ENCODE data around the gene COL8A1. TPM values are rescaled to one million over a fixed set of nuclear protein-coding genes. Genes with fewer than 3 reads are reported as not detected.

COL8A1 gene
- total and polyA plus RNA-seq, 10 of the 15 experiments (the other 5 are each of a cell fraction or from before 2014, with no cell fraction given), result 0.04 to 0.73 (median 0.10) TPM; not detected in 5

DNA sequence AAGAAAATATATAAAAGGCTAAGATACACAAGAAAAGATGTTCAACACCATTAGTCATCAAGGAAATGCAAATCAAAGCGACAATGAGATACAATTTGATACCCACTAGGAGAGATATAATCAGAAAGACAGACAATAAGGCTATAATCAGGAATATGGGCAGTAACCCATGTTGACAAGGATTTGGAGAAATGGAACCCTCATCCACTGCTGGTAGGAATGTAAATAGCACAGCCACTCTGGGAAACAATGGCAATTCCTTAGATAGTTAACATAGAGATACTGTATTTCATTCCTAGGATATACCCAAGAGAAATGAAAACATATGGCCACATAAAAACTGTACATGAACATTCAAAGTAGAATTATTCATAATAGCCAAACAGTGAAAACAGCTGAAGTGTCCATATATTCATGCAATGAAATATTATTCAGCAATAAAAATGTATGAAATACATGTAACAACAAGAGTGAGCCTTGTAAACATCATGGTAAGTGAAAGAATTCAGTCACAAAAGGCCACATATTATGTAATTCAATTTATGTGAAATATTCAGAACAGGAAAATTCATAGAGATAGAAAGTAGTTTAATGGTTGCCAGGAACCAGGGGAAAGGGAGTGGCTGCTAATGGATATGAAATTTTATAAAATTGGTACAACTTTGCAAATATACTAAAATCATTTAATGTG, 18.2 kb upstream of the COL8A1 start:
- 0% methylated on average over 1 of the region's 1 CpG for WGBS (ENCODE audit: insufficient coverage, insufficient replicate concordance, low lambda C conversion rate, missing lambda C conversion rate)
- H3K79me2 ChIP-seq (ENCODE audit: control insufficient read depth, insufficient read depth, low read length), result no peaks in the 10 kb centered on the region
- no peak overlapping the region for H3K4me2 ChIP-seq (ENCODE audit: control insufficient read depth, insufficient read depth)
- H3K9me3 ChIP-seq (replicated peaks; ENCODE audit: control insufficient read depth, insufficient read depth, low read length), result no peaks in the 10 kb centered on the region; the same call in 2 of the 3 replicates
- H4K20me1 ChIP-seq (ENCODE audit: control insufficient read depth, insufficient read depth), result no peaks in the 10 kb centered on the region
- CTCF ChIA-PET, result no interaction called here
- H3K27me3 ChIP-seq (replicated peaks in 1 of 2; ENCODE audit: control insufficient read depth in 2 of 2, insufficient read depth in 2 of 2, low read length in 1 of 2), result no peaks in the 10 kb centered on the region
- RAD21 ChIA-PET (ENCODE audit: unreplicated experiment), result no interaction called here
- H3K4me3 ChIP-seq, result no peak overlapping the region
- in situ Hi-C loops (cut with MboI), result no loop called here
- ATAC-seq (no peak), DNase-seq (ENCODE audit: low read depth, low spot score) (no peak), FAIRE-seq (no peak)
- intact Hi-C loops (cut with micrococcal nuclease; ENCODE audit: unreplicated experiment), result no loop called here
- no peak overlapping the region for H3K27ac ChIP-seq (ENCODE audit: control insufficient read depth, insufficient read depth)
- H3K4me1 ChIP-seq (ENCODE audit: control insufficient read depth, insufficient read depth, low read length), result no peaks in the 10 kb centered on the region
- TF ChIP-seq SREBF2 (IDR thresholded peaks at IDR 0.05; ENCODE audit: low read length), result no peak
- no peak for TF ChIP-seq TARDBP (IDR thresholded peaks at IDR 0.05; ENCODE audit: borderline replicate concordance)
- no peak for TF ChIP-seq GATAD2B (conservative IDR thresholded peaks at IDR 0.05; ENCODE audit: low read depth)
- TF ChIP-seq NFXL1 (IDR thresholded peaks at IDR 0.05; ENCODE audit: borderline replicate concordance), result no peak
- TF ChIP-seq, protein P1, sequence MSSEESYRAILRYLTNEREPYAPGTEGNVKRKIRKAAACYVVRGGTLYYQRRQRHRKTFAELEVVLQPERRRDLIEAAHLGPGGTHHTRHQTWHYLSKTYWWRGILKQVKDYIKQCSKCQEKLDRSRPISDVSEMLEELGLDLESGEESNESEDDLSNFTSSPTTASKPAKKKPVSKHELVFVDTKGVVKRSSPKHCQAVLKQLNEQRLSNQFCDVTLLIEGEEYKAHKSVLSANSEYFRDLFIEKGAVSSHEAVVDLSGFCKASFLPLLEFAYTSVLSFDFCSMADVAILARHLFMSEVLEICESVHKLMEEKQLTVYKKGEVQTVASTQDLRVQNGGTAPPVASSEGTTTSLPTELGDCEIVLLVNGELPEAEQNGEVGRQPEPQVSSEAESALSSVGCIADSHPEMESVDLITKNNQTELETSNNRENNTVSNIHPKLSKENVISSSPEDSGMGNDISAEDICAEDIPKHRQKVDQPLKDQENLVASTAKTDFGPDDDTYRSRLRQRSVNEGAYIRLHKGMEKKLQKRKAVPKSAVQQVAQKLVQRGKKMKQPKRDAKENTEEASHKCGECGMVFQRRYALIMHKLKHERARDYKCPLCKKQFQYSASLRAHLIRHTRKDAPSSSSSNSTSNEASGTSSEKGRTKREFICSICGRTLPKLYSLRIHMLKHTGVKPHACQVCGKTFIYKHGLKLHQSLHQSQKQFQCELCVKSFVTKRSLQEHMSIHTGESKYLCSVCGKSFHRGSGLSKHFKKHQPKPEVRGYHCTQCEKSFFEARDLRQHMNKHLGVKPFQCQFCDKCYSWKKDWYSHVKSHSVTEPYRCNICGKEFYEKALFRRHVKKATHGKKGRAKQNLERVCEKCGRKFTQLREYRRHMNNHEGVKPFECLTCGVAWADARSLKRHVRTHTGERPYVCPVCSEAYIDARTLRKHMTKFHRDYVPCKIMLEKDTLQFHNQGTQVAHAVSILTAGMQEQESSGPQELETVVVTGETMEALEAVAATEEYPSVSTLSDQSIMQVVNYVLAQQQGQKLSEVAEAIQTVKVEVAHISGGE (CRISPR knock-in tag; IDR thresholded peaks at IDR 0.05), result no peak
- no peak for TF ChIP-seq JUNB (IDR thresholded peaks at IDR 0.05)
- TF ChIP-seq, protein P2, sequence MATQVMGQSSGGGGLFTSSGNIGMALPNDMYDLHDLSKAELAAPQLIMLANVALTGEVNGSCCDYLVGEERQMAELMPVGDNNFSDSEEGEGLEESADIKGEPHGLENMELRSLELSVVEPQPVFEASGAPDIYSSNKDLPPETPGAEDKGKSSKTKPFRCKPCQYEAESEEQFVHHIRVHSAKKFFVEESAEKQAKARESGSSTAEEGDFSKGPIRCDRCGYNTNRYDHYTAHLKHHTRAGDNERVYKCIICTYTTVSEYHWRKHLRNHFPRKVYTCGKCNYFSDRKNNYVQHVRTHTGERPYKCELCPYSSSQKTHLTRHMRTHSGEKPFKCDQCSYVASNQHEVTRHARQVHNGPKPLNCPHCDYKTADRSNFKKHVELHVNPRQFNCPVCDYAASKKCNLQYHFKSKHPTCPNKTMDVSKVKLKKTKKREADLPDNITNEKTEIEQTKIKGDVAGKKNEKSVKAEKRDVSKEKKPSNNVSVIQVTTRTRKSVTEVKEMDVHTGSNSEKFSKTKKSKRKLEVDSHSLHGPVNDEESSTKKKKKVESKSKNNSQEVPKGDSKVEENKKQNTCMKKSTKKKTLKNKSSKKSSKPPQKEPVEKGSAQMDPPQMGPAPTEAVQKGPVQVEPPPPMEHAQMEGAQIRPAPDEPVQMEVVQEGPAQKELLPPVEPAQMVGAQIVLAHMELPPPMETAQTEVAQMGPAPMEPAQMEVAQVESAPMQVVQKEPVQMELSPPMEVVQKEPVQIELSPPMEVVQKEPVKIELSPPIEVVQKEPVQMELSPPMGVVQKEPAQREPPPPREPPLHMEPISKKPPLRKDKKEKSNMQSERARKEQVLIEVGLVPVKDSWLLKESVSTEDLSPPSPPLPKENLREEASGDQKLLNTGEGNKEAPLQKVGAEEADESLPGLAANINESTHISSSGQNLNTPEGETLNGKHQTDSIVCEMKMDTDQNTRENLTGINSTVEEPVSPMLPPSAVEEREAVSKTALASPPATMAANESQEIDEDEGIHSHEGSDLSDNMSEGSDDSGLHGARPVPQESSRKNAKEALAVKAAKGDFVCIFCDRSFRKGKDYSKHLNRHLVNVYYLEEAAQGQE (IDR thresholded peaks at IDR 0.05; ENCODE audit: low read depth, low read length), result no peak
- TF ChIP-seq, protein P3, sequence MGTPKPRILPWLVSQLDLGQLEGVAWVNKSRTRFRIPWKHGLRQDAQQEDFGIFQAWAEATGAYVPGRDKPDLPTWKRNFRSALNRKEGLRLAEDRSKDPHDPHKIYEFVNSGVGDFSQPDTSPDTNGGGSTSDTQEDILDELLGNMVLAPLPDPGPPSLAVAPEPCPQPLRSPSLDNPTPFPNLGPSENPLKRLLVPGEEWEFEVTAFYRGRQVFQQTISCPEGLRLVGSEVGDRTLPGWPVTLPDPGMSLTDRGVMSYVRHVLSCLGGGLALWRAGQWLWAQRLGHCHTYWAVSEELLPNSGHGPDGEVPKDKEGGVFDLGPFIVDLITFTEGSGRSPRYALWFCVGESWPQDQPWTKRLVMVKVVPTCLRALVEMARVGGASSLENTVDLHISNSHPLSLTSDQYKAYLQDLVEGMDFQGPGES (IDR thresholded peaks at IDR 0.05), result no peak
- TF ChIP-seq TCF3 (IDR thresholded peaks at IDR 0.05; ENCODE audit: borderline replicate concordance, insufficient read depth, low read depth, low read length), result no peak
- TF ChIP-seq ZNF207 (IDR thresholded peaks at IDR 0.05; ENCODE audit: borderline replicate concordance), result no peak
- TF ChIP-seq NBN (IDR thresholded peaks at IDR 0.05), result no peak
- no peak for TF ChIP-seq RB1 (IDR thresholded peaks at IDR 0.05; ENCODE audit: borderline replicate concordance)
- no peak for TF ChIP-seq PAX8 (IDR thresholded peaks at IDR 0.05)
- no peak for TF ChIP-seq IKZF1 (conservative IDR thresholded peaks at IDR 0.05)
- TF ChIP-seq HDAC6 (IDR thresholded peaks at IDR 0.05; ENCODE audit: unreplicated experiment), result no peak
- SMC1A ChIA-PET (ENCODE audit: uncharacterized antibody, unreplicated experiment), result no interaction called here
- H2AFZ ChIP-seq (ENCODE audit: control insufficient read depth, low read depth, low read length), result no peak overlapping the region
- H3K36me3 ChIP-seq (ENCODE audit: control insufficient read depth in 2 of 2, insufficient read depth in 2 of 2, low read length in 1 of 2), result no peaks in the 10 kb centered on the region
- no TSS peak for BruUV-seq (replicated peaks)
- no peak overlapping the region for H3K9ac ChIP-seq (ENCODE audit: control insufficient read depth, insufficient read depth, low read length)
- POLR2A ChIA-PET, result no interaction called here

Measured in GM12878 (cell line).